CD4-positive, alpha-beta T cell treated with Interleukin-21 for 1 hour (primary cell): ENCODE measurements around the gene NFYC.

Experiments used
- DNase-seq: peaks from one replicate; pipeline ENCODE4 v3.0.0-alpha.2; 2020

The NFYC gene

GRCh38 chr1:40783001-40783905, 91.7 kb downstream of the NFYC start, which contains the start of gene KCNQ4:
TSS of gene KCNQ4 (plus strand) at chr1:40783787. CDS start at chr1:40784094, 307 bp downstream.
- DNase-seq = no peak

GRCh38 chr1:40784141-40784770, 92.8 kb downstream of the NFYC start:
- no peak for DNase-seq

GRCh38 chr1:40784771-40785151, 93.3 kb downstream of the NFYC start:
- DNase-seq = no peak

GRCh38 chr1:40785446-40785845, 93.9 kb downstream of the NFYC start:
- no peak for DNase-seq

GRCh38 chr1:40786171-40786994, 94.9 kb downstream of the NFYC start:
- DNase-seq = no peak

GRCh38 chr1:40786995-40787705, 95.6 kb downstream of the NFYC start:
- no peak for DNase-seq

- no peak for DNase-seq
Measured at GRCh38 chr1:40787737-40788560, 96.4 kb downstream of the NFYC start.

GRCh38 chr1:40788561-40789341, 97.2 kb downstream of the NFYC start:
- no peak for DNase-seq

- DNase-seq = no peak
Measured at GRCh38 chr1:40789342-40789598, 97.8 kb downstream of the NFYC start.

- DNase-seq = no peak
Measured at GRCh38 chr1:40789661-40790430, 98.3 kb downstream of the NFYC start.

GRCh38 chr1:40792036-40792435, 100.5 kb downstream of the NFYC start:
- no peak for DNase-seq

- no peak for DNase-seq
Measured at GRCh38 chr1:40793617-40794016, 102.1 kb downstream of the NFYC start.

GRCh38 chr1:40794048-40794447, 102.5 kb downstream of the NFYC start:
- DNase-seq = no peak

- DNase-seq = no peak
Measured at GRCh38 chr1:40794974-40795715, 103.6 kb downstream of the NFYC start.

- no peak for DNase-seq
Measured at GRCh38 chr1:40795811-40796586, 104.5 kb downstream of the NFYC start.

GRCh38 chr1:40796939-40797667, 105.6 kb downstream of the NFYC start:
- DNase-seq = no peak

- no peak for DNase-seq
Measured at GRCh38 chr1:40797668-40798010, 106.1 kb downstream of the NFYC start.
